HG03175 (cell line): ENCODE results near the gene HYLS1.

ENCODE experiments used
- ATAC-seq: cut with Tn5 transposase; IDR thresholded peaks from one replicate; pipeline ENCODE4 v1.9.1; 2021; ENCODE audit warnings: mild to moderate bottlenecking, moderate library complexity; ENCODE audit not compliant: unreplicated experiment

HYLS1 gene

DNA sequence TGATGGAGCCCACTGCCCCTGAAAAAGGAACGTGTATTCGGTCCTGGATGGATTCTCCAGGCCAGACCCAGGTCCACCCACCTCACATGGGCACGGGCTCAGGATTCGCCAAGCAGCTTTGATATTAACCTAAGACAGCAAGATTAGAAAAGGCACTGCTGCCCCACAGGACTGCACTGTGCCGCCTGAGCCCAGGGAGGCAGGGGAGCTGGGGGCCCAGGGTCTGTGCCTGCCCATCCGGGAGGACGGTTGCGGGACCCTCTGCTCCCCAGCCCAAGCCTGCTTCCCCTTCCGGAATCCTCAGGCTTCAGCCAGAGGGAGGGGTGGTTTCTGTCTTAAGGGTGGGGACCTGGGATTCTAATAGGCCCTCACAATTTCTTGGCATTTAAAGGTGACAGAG, 44.8 kb downstream of the HYLS1 start:
- no peak for ATAC-seq

DNA sequence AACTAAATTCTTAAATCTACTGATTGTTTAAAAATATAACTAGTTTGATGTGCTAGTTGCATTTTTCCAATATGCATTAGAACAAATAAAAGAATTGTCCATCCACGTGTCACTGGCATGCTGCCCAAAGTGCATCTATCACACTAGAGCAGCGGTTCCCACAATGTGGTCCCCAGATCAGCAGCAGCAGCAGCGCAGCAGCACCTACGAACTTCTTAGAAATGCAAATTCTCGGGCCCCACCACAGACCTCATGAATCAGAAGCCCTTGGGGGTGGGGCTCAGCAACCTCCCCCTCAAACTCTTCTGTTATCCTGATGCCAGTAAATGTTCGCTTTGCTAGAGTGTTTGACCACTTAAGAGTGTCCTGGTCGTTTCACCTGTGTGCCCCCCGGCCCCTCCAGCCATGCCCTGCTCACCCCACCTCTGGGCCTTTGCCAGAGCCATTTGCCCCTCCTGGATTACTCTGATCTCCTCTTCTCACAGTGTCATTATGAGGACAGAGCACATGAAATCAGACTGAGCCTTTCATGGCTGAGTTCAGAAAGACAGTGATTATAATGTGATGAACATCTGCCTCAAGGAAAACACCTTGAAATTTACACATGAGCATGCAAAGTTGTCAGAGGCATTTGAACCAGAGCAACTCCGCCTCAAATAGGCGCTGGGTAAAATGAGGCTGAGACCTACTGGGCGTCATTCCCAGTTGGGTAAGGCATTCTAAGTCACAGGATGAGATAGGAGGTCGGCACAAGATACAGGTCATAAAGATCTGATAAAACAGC, 45.8 kb downstream of the HYLS1 start:
- ATAC-seq, result no peak

GRCh38 chr11:125934473-125934872, 47.0 kb downstream of the HYLS1 start:
- ATAC-seq, result no peak

GRCh38 chr11:125935056-125935455, 47.6 kb downstream of the HYLS1 start:
- no peak for ATAC-seq

- ATAC-seq, result no peak
These were observed 48.2 kb downstream of the HYLS1 start for GRCh38 chr11:125935618-125936199.

- no peak for ATAC-seq
These were observed 51.0 kb downstream of the HYLS1 start for GRCh38 chr11:125938418-125938817.

DNA sequence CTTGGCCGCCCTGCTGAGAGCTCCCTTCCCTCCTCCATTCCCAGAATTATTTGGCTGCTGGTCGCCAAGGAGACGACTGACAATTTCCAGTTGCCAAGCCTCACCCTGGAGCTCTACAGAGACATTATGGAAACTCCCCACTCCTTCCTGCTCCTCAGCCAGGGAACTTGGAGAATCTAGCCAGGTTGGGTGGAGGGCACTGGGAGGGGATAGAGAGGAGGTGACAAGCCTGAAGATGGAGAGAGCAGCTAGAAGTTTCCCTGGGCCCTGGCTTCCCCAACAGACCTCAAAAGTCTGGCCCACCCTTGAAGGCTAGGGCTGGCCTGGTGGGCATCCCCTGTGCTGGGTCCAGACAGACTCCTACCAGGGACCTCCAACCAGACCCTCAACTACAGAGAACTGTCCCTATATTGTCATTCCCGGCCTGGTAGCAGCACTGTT, 51.6 kb downstream of the HYLS1 start:
- ATAC-seq, result no peak

DNA sequence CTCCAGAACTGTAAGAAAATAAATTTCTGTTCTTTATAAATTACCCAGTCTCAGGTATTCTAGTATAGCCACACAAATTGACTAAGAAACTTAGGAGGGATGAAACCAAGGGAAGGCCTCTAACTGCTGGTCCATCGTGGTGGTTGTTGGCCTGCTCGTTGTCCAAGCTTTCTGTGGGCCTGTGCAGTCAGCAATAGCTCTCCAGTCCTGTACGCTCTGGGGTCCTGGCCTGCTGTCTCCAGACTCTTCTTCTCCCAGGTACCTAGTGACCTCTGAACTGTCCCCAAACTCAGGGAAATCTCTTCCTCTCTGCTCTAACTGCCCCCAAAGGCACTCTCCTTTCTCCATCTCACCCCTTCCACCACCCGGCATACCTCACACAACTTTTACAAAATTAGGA, 52.7 kb downstream of the HYLS1 start:
- ATAC-seq, result no peak

DNA sequence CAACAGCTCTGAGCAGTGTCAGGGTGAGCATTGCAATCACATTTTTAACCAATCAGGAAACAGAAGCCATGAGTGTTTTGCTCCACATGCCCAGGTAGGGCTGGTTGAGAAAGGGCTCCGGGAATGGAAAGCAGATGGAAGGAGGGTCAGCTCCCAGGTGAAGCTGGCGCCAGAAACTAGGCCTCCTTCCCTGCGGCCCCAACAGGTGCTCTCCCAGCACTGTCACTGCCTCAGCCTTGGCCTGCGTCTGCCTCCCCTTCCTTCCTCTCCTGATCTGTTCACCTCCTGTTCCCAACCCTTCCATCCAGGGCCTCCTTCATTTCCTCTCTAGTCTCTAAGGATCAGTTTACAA, 53.8 kb downstream of the HYLS1 start:
- no peak for ATAC-seq

DNA sequence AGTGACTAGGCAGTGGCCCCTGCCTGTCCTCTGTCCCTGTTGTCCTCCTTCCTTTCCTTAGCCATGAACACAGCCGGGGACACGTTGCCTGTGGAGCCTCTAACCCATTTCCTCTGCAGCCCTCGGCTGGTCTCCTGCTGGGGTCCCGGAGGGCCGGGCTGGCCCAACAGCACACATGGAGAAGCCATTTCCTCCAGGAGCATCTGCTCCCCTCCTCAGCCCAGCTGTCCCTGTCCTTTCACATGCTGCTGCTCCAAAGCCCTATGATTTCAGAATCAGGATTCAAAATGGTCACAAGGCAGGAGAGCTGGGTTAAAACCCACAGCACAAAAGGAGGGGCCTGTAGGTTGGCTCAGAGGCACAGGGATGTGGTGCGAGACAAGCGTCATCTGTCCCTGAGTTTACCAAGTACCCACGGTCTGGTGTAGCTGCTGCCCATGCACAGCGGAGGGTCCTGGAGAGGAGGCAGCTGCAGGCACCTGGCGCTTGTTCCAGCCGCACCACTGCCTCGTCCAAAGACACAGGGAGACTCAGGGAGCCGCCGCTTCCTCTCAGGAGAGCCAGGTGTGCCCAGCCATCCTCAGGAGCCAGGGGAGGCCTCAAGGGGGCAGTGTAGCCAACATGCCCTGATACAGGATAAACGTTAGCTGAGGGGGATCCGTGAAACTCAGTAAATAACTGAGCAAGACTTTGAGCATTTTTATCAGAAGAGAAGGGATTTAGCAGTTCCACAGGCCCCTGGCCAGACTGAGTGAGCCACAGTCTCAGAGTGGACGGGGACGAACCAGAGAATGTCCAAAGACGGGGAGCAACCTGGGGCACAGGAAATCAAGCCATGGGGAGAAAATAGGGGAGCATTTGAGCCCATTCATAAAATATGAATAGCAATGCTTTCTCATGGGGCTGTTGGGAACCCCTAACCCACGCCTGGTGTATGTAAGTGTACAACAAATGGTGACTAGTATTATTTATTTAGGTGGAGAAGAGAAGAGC, 54.4 kb downstream of the HYLS1 start:
- ATAC-seq, result peak; percentile 57

GRCh38 chr11:125942771-125943428, 55.4 kb downstream of the HYLS1 start:
- no peak for ATAC-seq

GRCh38 chr11:125943661-125944349, 56.3 kb downstream of the HYLS1 start:
- no peak for ATAC-seq

- ATAC-seq, result no peak
These were observed 57.0 kb downstream of the HYLS1 start for GRCh38 chr11:125944350-125945010.

- ATAC-seq, result no peak
These were observed 57.7 kb downstream of the HYLS1 start for GRCh38 chr11:125945011-125945796.

GRCh38 chr11:125945797-125946520, 58.5 kb downstream of the HYLS1 start, which contains the start of gene VSIG10L2:
Gene VSIG10L2 (plus strand): TSS chr11:125946044. CDS start chr11:125946056, 12 bp downstream.
- ATAC-seq, result no peak

DNA sequence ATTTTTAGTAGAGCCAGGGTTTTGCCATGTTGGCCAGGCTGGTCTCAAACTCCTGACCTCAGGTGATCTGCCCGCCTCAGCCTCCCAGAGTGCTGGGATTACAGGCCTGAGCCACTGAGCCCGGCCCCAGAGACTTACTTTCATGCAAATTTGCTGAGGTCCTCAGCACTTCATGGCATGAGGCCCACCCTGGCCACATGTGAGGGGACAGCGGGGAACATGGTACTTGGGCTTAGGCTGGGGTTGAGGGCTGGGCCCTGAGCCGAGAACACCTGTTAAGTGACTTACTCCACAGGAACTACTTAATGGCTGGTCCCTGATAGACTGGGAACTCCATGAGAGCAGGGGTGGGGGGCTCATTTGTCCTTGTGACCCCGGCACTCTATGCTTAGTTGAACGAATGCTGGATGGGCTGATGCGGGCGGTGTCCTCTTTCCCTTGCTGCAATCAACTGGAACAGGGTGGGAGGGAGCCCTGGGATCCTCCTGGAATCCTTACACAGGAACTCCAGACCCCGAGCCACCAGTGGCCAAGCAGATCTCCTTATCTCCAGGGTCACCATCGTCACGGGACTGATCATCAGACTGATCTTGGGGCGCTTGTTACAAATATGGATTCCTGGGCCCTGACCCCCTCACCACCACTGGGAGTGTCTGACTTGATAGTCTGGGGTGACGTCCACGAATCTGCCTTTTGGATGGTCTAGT, 59.4 kb downstream of the HYLS1 start:
- no peak for ATAC-seq

GRCh38 chr11:125947419-125948277, 60.2 kb downstream of the HYLS1 start:
- ATAC-seq, result no peak
